GM23248 (cell line): ENCODE results near the gene TENM3. TPM values are rescaled to one million over a fixed set of nuclear protein-coding genes. Genes with fewer than 3 reads are reported as not detected.

Experiments
- DNase-seq: peaks from one replicate; pipeline ENCODE4 v3.0.0-alpha.2; 2015
- H2AFZ ChIP-seq: fragments of 200-600 bp; sonication (generic); 2 replicates; pipeline ENCODE4 v1.6.1; 2016; ENCODE audit warnings: antibody characterized with exemption
- H3F3A ChIP-seq: fragments of 200-600 bp; sonication (generic); 2 replicates; pipeline ENCODE4 v1.6.1; 2016; ENCODE audit warnings: mild to moderate bottlenecking, antibody characterized with exemption, mixed run types; ENCODE audit not compliant: insufficient read depth
- H3K27ac ChIP-seq: fragments of 200-600 bp; sonication (generic); 2 replicates; pipeline ENCODE4 v1.5.1; 2016; ENCODE audit warnings: mild to moderate bottlenecking
- H3K27me3 ChIP-seq: fragments of 200-600 bp; sonication (generic); replicated peaks from 2 replicates; pipeline ENCODE4 v1.6.1; 2016; ENCODE audit warnings: mild to moderate bottlenecking; ENCODE audit not compliant: insufficient read depth
- H3K36me3 ChIP-seq: fragments of 200-600 bp; sonication (generic); 2 replicates; pipeline ENCODE4 v1.6.1; 2016; ENCODE audit warnings: low read depth, mild to moderate bottlenecking
- H3K4me1 ChIP-seq: fragments of 200-600 bp; sonication (generic); 2 replicates; pipeline ENCODE4 v1.6.1; 2016; ENCODE audit warnings: mild to moderate bottlenecking; ENCODE audit not compliant: insufficient read depth
- H3K4me2 ChIP-seq: fragments of 200-600 bp; sonication (generic); one replicate; pipeline ENCODE4 v1.6.1; 2016; ENCODE audit warnings: mild to moderate bottlenecking; ENCODE audit not compliant: unreplicated experiment
- H3K4me3 ChIP-seq: fragments of 200-600 bp; sonication (generic); 2 replicates; pipeline ENCODE4 v1.5.1; 2016; ENCODE audit warnings: mild to moderate bottlenecking
- H3K79me2 ChIP-seq: fragments of 200-600 bp; sonication (generic); 2 replicates; pipeline ENCODE4 v1.6.1; 2016; ENCODE audit warnings: mild to moderate bottlenecking; ENCODE audit not compliant: insufficient read depth
- H3K9ac ChIP-seq: fragments of 200-600 bp; sonication (generic); 2 replicates; pipeline ENCODE4 v1.6.1; 2016; ENCODE audit warnings: mild to moderate bottlenecking
- H3K9me2 ChIP-seq: fragments of 200-600 bp; sonication (generic); 2 replicates; pipeline ENCODE4 v1.6.1; 2016; ENCODE audit warnings: mixed run types, mild to moderate bottlenecking, moderate library complexity; ENCODE audit not compliant: insufficient read depth
- H3K9me3 ChIP-seq: fragments of 200-600 bp; sonication (generic); one replicate; pipeline ENCODE4 v1.6.1; 2017; ENCODE audit warnings: low read depth
- H4K20me1 ChIP-seq: fragments of 200-600 bp; sonication (generic); 2 replicates; pipeline ENCODE4 v1.6.0; 2016; ENCODE audit not compliant: insufficient read depth
- EZH2 ChIP-seq: fragments of 200-600 bp; sonication (generic); IDR thresholded peaks from 2 replicates; pipeline ENCODE4 v1.6.1; 2018; ENCODE audit warnings: antibody characterized with exemption, mild to moderate bottlenecking; ENCODE audit not compliant: insufficient read depth, poor library complexity, severe bottlenecking
- EZH2phosphoT487 ChIP-seq: fragments of 200-600 bp; sonication (generic); IDR thresholded peaks from 2 replicates; pipeline ENCODE4 v1.6.1; 2018; ENCODE audit warnings: antibody characterized with exemption, moderate library complexity, mild to moderate bottlenecking, low read depth; ENCODE audit not compliant: insufficient read depth
- WGBS, 2 experiments: methylation state at CpG; one replicate each; pipeline ENCODE4 v1.1.6; 2015 to 2017; ENCODE audit warnings: low lambda C conversion rate in 2 of 2, low coverage in 1 of 2; ENCODE audit errors: missing lambda C conversion rate in 2 of 2; 5-methylcytosine and 5-hydroxymethylcytosine counted together
- in situ Hi-C: fragments of 300-500 bp; cut with MboI; formaldehyde crosslinking; loops from 2 replicates; pipeline ENCODE4 v1.15.0; 2020
- polyA plus RNA-seq: library from polyadenylated mRNA; unstranded; fragments of >200 nt; fragmentation: Nextera tagmentation; extraction: Ambion mirVana; gene quantifications from 2 replicates; pipeline ENCODE4 v1.2.1, GENCODE V29; 2016
- total RNA-seq: library from RNA; depleted of rRNA; stranded (reverse); fragments of >200 nt; shearing (Covaris generic); gene quantifications from 2 replicates; pipeline ENCODE4 v1.2.3, GENCODE V29; 2014

TENM3 gene
- total and polyA plus RNA-seq, 2 experiments from 2014 or later: 0.83 to 8.1 TPM

DNA sequence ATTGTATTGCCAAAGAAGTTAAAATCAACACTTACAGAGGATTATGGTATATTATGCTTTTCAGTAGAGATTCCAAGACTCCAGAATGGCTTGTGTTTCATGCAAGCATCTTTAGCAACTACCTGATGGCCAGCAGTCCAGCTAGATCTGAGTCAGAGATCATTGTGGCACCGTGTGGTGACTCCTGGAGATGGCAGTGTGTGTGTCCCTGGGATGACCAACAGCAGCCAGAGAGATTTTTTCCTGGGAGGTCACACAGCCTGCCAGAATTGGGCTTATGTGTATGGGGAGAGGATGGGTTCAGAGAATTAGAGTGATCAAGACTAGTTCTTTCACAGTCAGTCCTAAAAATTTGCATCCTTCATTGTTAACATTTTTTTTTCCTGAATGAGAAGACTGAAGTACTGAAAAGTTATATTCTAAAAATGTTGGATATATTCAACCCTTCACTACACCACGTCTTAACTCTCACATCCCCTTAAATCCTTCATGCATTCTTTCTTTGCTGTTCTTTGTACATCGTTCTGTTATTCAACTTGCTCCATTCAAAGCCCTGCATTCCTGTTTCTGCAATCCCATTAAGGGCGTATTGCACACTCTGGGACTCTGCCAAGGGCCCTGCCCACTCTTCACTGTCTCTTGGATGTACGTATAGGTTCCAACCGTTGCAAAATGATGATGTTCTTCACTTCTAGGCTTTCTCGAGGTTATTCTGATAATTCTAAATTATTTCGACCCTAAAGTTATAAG, 12.4 kb downstream of the TENM3 start:
- Histone ChIP-seq H3K9me2 (no peaks in the 10 kb centered on the region), H3K9me3 (no peaks in the 10 kb centered on the region), H4K20me1 (no peaks in the 10 kb centered on the region), H3K27ac (no peak overlapping the region), H2AFZ (no peak overlapping the region), H3K36me3 (no peaks in the 10 kb centered on the region), H3F3A (no peaks in the 10 kb centered on the region), H3K4me1 (no peaks in the 10 kb centered on the region), H3K4me3 (no peak overlapping the region), H3K79me2 (no peaks in the 10 kb centered on the region), H3K4me2 (no peak overlapping the region), H3K27me3 (no peaks in the 10 kb centered on the region), H3K9ac (no peak overlapping the region)
- TF ChIP-seq EZH2: no peak
- no peak for TF ChIP-seq EZH2phosphoT487
- no peak for DNase-seq
- in situ Hi-C loops: no loop called here
- WGBS, 2 experiments: 11 to 15% methylated on average over 8 of the region's 8 CpGs

DNA sequence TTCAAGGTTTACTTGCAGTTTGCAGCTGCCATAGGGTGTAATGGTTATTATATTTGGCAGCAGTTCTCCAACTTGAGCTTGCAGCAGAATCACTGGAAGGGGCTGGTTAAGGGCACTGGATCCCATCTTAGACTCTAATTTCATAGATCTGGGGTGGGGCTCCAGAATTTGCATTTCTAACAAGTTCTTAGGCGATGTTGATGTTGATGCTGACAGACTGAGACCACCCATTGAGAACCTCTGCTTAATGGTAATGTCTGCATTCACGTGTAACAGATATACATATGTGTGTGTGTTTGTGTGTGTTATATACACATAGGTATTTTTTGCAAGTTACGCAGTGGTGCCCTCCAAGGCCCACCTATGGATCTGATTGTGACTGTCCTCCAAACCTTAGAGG, 13.8 kb downstream of the TENM3 start:
- no peak for TF ChIP-seq EZH2
- TF ChIP-seq EZH2phosphoT487: no peak
- WGBS, 2 experiments: 33 to 37% methylated on average over 3 of the region's 3 CpGs
- no peaks in the 10 kb centered on the region for H3K79me2 ChIP-seq
- DNase-seq: no peak
- no peaks in the 10 kb centered on the region for H3K9me3 ChIP-seq
- no peaks in the 10 kb centered on the region for H3F3A ChIP-seq
- H3K9me2 ChIP-seq: no peaks in the 10 kb centered on the region
- in situ Hi-C loops: no loop called here
- no peak overlapping the region for H3K4me3 ChIP-seq
- no peaks in the 10 kb centered on the region for H4K20me1 ChIP-seq
- no peaks in the 10 kb centered on the region for H3K36me3 ChIP-seq
- no peak overlapping the region for H3K4me2 ChIP-seq
- H2AFZ ChIP-seq: no peak overlapping the region
- no peaks in the 10 kb centered on the region for H3K27me3 ChIP-seq
- no peaks in the 10 kb centered on the region for H3K4me1 ChIP-seq
- H3K27ac ChIP-seq: no peak overlapping the region
- H3K9ac ChIP-seq: no peak overlapping the region

DNA sequence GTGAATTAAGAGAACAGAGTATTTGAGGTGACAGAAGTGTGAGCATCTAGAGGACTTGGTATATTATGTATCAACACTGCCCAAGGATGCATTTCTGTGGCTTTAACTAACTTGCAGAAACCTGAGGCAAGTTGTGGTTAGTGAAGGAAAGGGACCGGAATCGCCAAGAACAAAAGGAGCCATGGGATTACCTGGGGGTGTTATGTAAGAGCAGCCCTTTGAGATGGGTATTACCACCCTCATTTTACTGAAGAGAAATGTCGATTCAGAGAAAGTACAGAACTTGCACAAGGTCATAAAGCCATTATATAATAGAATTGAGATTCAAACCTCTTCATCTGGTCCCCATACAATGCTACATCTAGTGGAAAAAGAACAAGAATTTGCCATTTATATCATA, 14.3 kb downstream of the TENM3 start:
- Histone ChIP-seq H3K4me1 (no peaks in the 10 kb centered on the region), H3K36me3 (no peaks in the 10 kb centered on the region), H3K27me3 (no peaks in the 10 kb centered on the region), H3K9ac (no peak overlapping the region), H4K20me1 (no peaks in the 10 kb centered on the region), H3K4me3 (no peak overlapping the region), H2AFZ (no peak overlapping the region), H3K9me3 (no peaks in the 10 kb centered on the region), H3K27ac (no peak overlapping the region), H3K4me2 (no peak overlapping the region), H3F3A (no peaks in the 10 kb centered on the region), H3K9me2 (no peaks in the 10 kb centered on the region), H3K79me2 (no peaks in the 10 kb centered on the region)
- WGBS, 2 experiments: 17 to 22% methylated on average over 3 of the region's 3 CpGs
- TF ChIP-seq EZH2 (no peak), EZH2phosphoT487 (no peak)
- no peak for DNase-seq
- in situ Hi-C loops: no loop called here

DNA sequence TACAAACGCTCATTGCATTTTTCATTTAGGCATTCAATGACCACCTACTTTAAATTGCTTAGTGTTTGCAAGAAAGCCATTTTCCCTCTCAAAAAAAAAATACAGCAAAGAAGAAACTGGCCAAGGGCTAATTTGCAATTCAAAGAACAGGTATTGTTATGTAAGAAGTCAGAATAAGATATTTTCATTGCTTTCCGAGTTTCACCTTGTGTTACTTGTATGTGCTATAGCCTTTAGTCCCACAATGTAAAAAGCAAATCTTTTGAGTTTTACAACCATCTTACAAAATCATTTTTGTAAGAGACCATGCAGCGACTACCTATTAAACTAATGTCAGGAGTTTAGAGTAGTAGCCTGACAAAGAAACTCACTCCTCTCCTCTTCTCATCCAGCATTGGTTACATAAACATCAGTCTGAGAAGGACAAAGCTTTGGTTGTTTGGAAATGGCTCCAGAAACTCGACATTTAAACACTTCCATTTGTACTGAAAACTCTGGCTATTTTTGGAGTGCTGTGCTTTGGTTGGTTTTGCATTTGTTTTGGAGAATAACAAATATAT, 15.3 kb downstream of the TENM3 start:
- Histone ChIP-seq H3K4me3 (no peak overlapping the region), H3K36me3 (no peaks in the 10 kb centered on the region), H3K4me1 (no peaks in the 10 kb centered on the region), H4K20me1 (no peaks in the 10 kb centered on the region), H3K9ac (no peak overlapping the region), H2AFZ (no peak overlapping the region), H3K9me3 (no peaks in the 10 kb centered on the region), H3K79me2 (no peaks in the 10 kb centered on the region), H3F3A (no peaks in the 10 kb centered on the region), H3K27ac (no peak overlapping the region), H3K9me2 (no peaks in the 10 kb centered on the region), H3K4me2 (no peak overlapping the region), H3K27me3 (no peaks in the 10 kb centered on the region)
- TF ChIP-seq EZH2 (no peak), EZH2phosphoT487 (no peak)
- WGBS, 2 experiments: 6 to 11% methylated on average over 4 of the region's 4 CpGs
- in situ Hi-C loops: no loop called here
- DNase-seq: no peak

DNA sequence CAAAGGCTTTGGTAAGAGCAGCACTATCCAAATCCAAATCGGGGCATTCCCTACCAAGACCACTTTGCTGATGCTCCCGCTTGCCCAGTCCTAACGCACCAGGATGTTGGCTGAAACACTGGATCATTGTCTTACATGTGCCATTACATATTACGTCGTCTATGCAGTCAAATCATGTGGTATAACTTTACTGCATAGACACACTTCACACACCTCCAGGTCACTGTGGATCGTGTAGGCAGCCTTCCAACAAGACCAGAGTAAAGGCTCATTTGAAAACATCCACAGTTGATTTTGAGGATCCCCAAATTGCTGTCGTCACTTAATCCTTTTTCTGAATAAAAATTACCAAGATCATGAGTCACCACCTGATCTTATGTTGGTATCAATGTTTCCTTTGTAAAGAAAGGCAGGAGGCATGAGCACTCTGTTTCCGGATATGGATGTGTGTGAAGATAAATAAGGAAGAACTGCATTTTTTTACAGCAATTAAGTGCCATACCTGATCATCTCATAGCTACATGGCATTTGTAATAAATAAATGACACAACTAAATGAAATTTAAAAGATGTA, 18.5 kb downstream of the TENM3 start:
- Histone ChIP-seq H3F3A (no peaks in the 10 kb centered on the region), H3K4me2 (no peak overlapping the region), H3K4me1 (no peaks in the 10 kb centered on the region), H3K36me3 (no peaks in the 10 kb centered on the region), H3K27me3 (no peaks in the 10 kb centered on the region), H3K9me2 (no peaks in the 10 kb centered on the region), H3K27ac (no peak overlapping the region), H2AFZ (no peak overlapping the region), H3K9ac (no peak overlapping the region), H3K9me3 (no peaks in the 10 kb centered on the region), H4K20me1 (no peaks in the 10 kb centered on the region), H3K79me2 (no peaks in the 10 kb centered on the region), H3K4me3 (no peak overlapping the region)
- no peak for TF ChIP-seq EZH2phosphoT487
- 34 to 36% methylated on average over 8 of the region's 8 CpGs for WGBS, 2 experiments
- no peak for DNase-seq
- in situ Hi-C loops: no loop called here
